ENCODE results near the gene ARF6. TPM values are rescaled to one million over a fixed set of nuclear protein-coding genes. Genes with fewer than 3 reads are reported as not detected.
"Not testable (repeated sequence)": the region's sequence is repeated elsewhere in the genome, so short reads cannot be mapped to it uniquely, and the experiment has no call there.

Gene ARF6
- total RNA-seq, 1 donor from 2014 or later = 24.4 TPM

DNA sequence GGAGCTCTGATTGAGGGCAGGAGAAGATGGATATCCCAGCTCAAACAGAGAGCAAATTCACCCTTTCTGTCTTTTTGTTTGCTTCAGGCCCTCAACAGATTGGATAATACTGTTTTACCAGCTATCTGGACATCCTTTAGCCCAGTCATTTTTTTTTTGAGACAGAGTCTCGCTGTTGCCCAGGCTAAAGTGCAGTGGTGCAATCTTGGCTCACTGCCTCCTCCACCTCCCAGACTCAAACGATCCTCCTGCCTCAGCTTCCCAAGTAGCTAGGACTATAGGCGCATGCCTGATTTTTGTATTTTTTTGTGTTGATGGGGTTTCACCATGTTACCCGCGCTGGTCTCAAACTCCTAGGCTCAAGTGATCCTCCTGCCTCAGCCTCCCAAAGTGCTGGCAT, 40.8 kb downstream of the ARF6 start:
- no peak for TF ChIP-seq CTCF (IDR thresholded peaks at IDR 0.05; ENCODE audit: borderline replicate concordance)
- Histone ChIP-seq H3K9me3 (replicated peaks) (no peaks in the 10 kb centered on the region), H3K27ac (replicated peaks) (no peak overlapping the region), H3K4me1 (no peaks in the 10 kb centered on the region), H3K36me3 (no peaks in the 10 kb centered on the region), H3K27me3 (ENCODE audit: low read depth) (no peaks in the 10 kb centered on the region), H3K4me3 (no peak overlapping the region)
- no peak for DNase-seq
- intact Hi-C loops (cut with micrococcal nuclease) = no loop called here

DNA sequence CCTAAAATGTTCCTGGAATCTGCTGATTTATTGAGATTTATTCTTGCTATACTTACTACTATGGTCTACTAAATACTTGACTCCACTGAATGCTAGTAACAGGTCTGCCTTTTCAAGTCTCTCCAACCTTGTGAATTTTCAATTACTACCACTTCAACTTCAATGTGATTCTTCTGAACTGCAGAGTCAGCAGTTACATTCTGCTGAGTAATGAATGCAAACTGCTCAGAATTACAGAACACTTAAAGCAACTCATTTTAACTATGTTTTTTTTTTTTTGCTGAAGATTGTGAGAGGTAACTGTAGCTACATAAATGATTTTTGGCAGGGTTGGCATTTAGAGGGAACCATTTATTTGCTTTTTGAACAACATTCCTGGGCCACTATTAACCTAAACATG, 41.8 kb downstream of the ARF6 start:
- Histone ChIP-seq H3K27me3 (ENCODE audit: low read depth) (no peaks in the 10 kb centered on the region), H3K4me1 (no peaks in the 10 kb centered on the region), H3K9me3 (replicated peaks) (no peaks in the 10 kb centered on the region), H3K4me3 (no peak overlapping the region), H3K36me3 (no peaks in the 10 kb centered on the region), H3K27ac (replicated peaks) (no peak overlapping the region)
- intact Hi-C loops (cut with micrococcal nuclease) = no loop called here
- no peak for TF ChIP-seq CTCF (IDR thresholded peaks at IDR 0.05; ENCODE audit: borderline replicate concordance)
- DNase-seq = no peak

- TF ChIP-seq CTCF (IDR thresholded peaks at IDR 0.05; ENCODE audit: borderline replicate concordance) = no peak
- intact Hi-C loops (cut with micrococcal nuclease) = no loop called here
- Histone ChIP-seq H3K27ac (replicated peaks) (no peak overlapping the region), H3K9me3 (replicated peaks) (no peaks in the 10 kb centered on the region), H3K36me3 (no peaks in the 10 kb centered on the region), H3K4me1 (peaks cover 3% of the 10 kb centered on the region), H3K4me3 (no peak overlapping the region), H3K27me3 (ENCODE audit: low read depth) (no peaks in the 10 kb centered on the region)
- no peak for DNase-seq
Measured at GRCh38 chr14:49935526-49935925, 42.6 kb downstream of the ARF6 start.

DNA sequence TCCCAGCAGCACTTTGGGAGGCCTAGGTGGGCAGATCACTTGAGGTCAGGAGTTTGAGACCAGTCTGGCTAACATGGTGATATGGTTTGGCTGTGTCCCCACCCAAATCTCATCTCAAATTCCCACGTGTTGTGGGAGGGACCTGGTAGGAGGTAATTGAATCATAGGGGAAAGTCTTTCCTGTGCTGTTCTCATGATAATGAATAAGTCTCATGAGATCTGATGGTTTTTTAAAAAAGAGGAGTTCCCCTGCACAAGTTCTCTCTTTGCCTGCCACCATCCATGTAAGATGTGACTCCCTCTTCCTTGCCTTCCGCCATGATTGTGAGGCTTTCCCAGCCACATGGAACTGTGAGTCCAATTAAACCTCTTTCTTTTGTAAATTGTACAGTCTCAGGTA, 43.4 kb downstream of the ARF6 start:
- H3K27ac ChIP-seq (replicated peaks); H3K9me3 ChIP-seq (replicated peaks); intact Hi-C loops (cut with micrococcal nuclease); H3K4me3 ChIP-seq; H3K27me3 ChIP-seq (ENCODE audit: low read depth); DNase-seq; H3K36me3 ChIP-seq: not testable (repeated sequence)
- peaks cover 11% of the 10 kb centered on the region for H3K4me1 ChIP-seq

GRCh38 chr14:49936882-49937281, 44.0 kb downstream of the ARF6 start:
- H3K27me3 ChIP-seq (ENCODE audit: low read depth); H3K9me3 ChIP-seq (replicated peaks); DNase-seq; H3K36me3 ChIP-seq; H3K4me3 ChIP-seq; H3K27ac ChIP-seq (replicated peaks); intact Hi-C loops (cut with micrococcal nuclease): not testable (repeated sequence)
- peaks cover 12% of the 10 kb centered on the region for H3K4me1 ChIP-seq

GRCh38 chr14:49939215-49939614, 46.3 kb downstream of the ARF6 start:
- DNase-seq = not testable (repeated sequence)

GRCh38 chr14:49939884-49940510, 47.1 kb downstream of the ARF6 start:
- no peak overlapping the region for H3K27ac ChIP-seq (replicated peaks)
- H3K4me1 ChIP-seq = peaks cover 12% of the 10 kb centered on the region
- no peaks in the 10 kb centered on the region for H3K27me3 ChIP-seq (ENCODE audit: low read depth)
- H3K9me3 ChIP-seq (replicated peaks) = no peaks in the 10 kb centered on the region
- TF ChIP-seq CTCF (IDR thresholded peaks at IDR 0.05; ENCODE audit: borderline replicate concordance) = no peak
- no peaks in the 10 kb centered on the region for H3K36me3 ChIP-seq
- no peak for DNase-seq
- H3K4me3 ChIP-seq = no peak overlapping the region
- intact Hi-C loops (cut with micrococcal nuclease) = no loop called here

More at GRCh38 chr14:49939215-49939614, 46.3 kb downstream of the ARF6 start:
- H3K27ac ChIP-seq (replicated peaks); H3K4me3 ChIP-seq; H3K9me3 ChIP-seq (replicated peaks); intact Hi-C loops (cut with micrococcal nuclease); H3K27me3 ChIP-seq (ENCODE audit: low read depth); H3K36me3 ChIP-seq: not testable (repeated sequence)
- peaks cover 12% of the 10 kb centered on the region for H3K4me1 ChIP-seq

All from left ventricle myocardium inferior (tissue), 1 donor.